OCI-LY3 (cell line): ENCODE results near the gene HHLA2.

Source experiments
- H2AFZ ChIP-seq: fragments of 200-600, 300-600 bp; shearing (Covaris generic); 2 replicates; pipeline ENCODE4 v1.6.0; 2014; ENCODE audit warnings: antibody characterized with exemption, low read depth, low read length
- H3K27ac ChIP-seq: fragments of 200-600, 300-600 bp; sonication (generic); 2 replicates; pipeline ENCODE4 v1.5.1; 2014; ENCODE audit warnings: mild to moderate bottlenecking, low read length, moderate library complexity, mixed read lengths
- H3K27me3 ChIP-seq: fragments of 200-600, 300-600 bp; sonication (generic); 2 replicates; pipeline ENCODE4 v1.6.1; 2014; ENCODE audit warnings: low read depth, low read length, mixed read lengths
- H3K36me3 ChIP-seq: fragments of 200-600, 300-600 bp; sonication (generic); replicated peaks from 2 replicates; pipeline ENCODE3; 2014; ENCODE audit warnings: low read depth, low read length, mixed read lengths
- H3K4me1 ChIP-seq: fragments of 300-600, 200-600 bp; sonication (generic); 2 replicates; pipeline ENCODE4 v1.6.1; 2014; ENCODE audit warnings: low read length, mixed read lengths
- H3K4me2 ChIP-seq: fragments of 200-600, 300-600 bp; sonication (generic); 2 replicates; pipeline ENCODE4 v1.6.1; 2014; ENCODE audit warnings: low read length, mixed read lengths
- H3K4me3 ChIP-seq: fragments of 300-600, 200-600 bp; sonication (generic); 2 replicates; pipeline ENCODE4 v1.5.1; 2014; ENCODE audit warnings: antibody characterized with exemption, mild to moderate bottlenecking, low read length, moderate library complexity
- H3K79me2 ChIP-seq: fragments of 300-600, 200-600 bp; shearing (Covaris generic); 2 replicates; pipeline ENCODE4 v1.6.1; 2014; ENCODE audit warnings: mild to moderate bottlenecking, low read length, mixed read lengths
- H3K9ac ChIP-seq: fragments of 300-600, 200-600 bp; shearing (Covaris generic); 2 replicates; pipeline ENCODE4 v1.6.0; 2014; ENCODE audit warnings: mild to moderate bottlenecking, low read length, moderate library complexity
- H3K9me3 ChIP-seq: fragments of 200-600, 300-600 bp; shearing (Covaris generic); 2 replicates; pipeline ENCODE4 v1.6.1; 2014; ENCODE audit warnings: low read length, mixed read lengths; ENCODE audit not compliant: insufficient read depth
- H4K20me1 ChIP-seq: fragments of 200-600, 300-600 bp; sonication (generic); 2 replicates; pipeline ENCODE4 v1.6.1; 2016; ENCODE audit warnings: low read length, mixed read lengths; ENCODE audit not compliant: insufficient read depth
- CTCF ChIP-seq: fragments of 200-600, 300-600 bp; sonication (generic); IDR thresholded peaks from 2 replicates; pipeline ENCODE4 v1.5.1; 2014; ENCODE audit warnings: antibody characterized with exemption, low read length, low read depth
- EZH2phosphoT487 ChIP-seq: fragments of 200-600 bp; shearing (Covaris generic); IDR thresholded peaks from 2 replicates; pipeline ENCODE4 v1.6.1; 2018; ENCODE audit warnings: antibody characterized with exemption, mixed run types, low read depth

HHLA2 gene

GRCh38 chr3:108296239-108296638, at the start of gene HHLA2:
Gene HHLA2 (plus strand): TSS chr3:108296548. CDS start chr3:108351814, 55,266 bp downstream.
- peak within 1 kb of the TSS; percentile 66 for H3K4me3 ChIP-seq
- H2AFZ ChIP-seq, result 0 out of 2 replicates have a peak within 1 kb of the TSS, but pooled peaks have one; percentile 24
- peaks cover 80% of the 10 kb centered on the region for H3K4me1 ChIP-seq
- H3K9ac ChIP-seq, result peak within 1 kb of the TSS; percentile 71
- H3K79me2 ChIP-seq, result no peaks in the 10 kb centered on the region
- H3K27me3 ChIP-seq, result no peaks in the 10 kb centered on the region
- H4K20me1 ChIP-seq, result no peaks in the 10 kb centered on the region
- peak within 1 kb of the TSS; percentile 97 for H3K4me2 ChIP-seq
- H3K36me3 ChIP-seq, result no peaks in the 10 kb centered on the region
- no peaks in the 10 kb centered on the region for H3K9me3 ChIP-seq
- peak within 1 kb of the TSS; percentile 97 for H3K27ac ChIP-seq
- TF ChIP-seq CTCF, result no peak
- TF ChIP-seq EZH2phosphoT487, result no peak

GRCh38 chr3:108250626-108251025, 45.7 kb upstream of the HHLA2 start:
- Histone ChIP-seq H3K27ac (no peak overlapping the region), H3K4me1 (peaks cover 11% of the 10 kb centered on the region), H2AFZ (no peak overlapping the region), H3K9me3 (no peaks in the 10 kb centered on the region), H3K4me3 (no peak overlapping the region), H3K79me2 (no peaks in the 10 kb centered on the region), H4K20me1 (no peaks in the 10 kb centered on the region), H3K4me2 (no peak overlapping the region), H3K27me3 (no peaks in the 10 kb centered on the region), H3K36me3 (no peaks in the 10 kb centered on the region), H3K9ac (no peak overlapping the region)
- TF ChIP-seq CTCF, result no peak
- no peak for TF ChIP-seq EZH2phosphoT487

- Histone ChIP-seq H2AFZ (no peak overlapping the region), H3K79me2 (no peaks in the 10 kb centered on the region), H3K36me3 (no peaks in the 10 kb centered on the region), H4K20me1 (no peaks in the 10 kb centered on the region), H3K27me3 (no peaks in the 10 kb centered on the region), H3K4me3 (no peak overlapping the region), H3K4me1 (peaks cover 11% of the 10 kb centered on the region), H3K9me3 (no peaks in the 10 kb centered on the region), H3K9ac (no peak overlapping the region), H3K27ac (no peak overlapping the region), H3K4me2 (no peak overlapping the region)
- no peak for TF ChIP-seq CTCF
- no peak for TF ChIP-seq EZH2phosphoT487
Measured at GRCh38 chr3:108251265-108251664, 45.1 kb upstream of the HHLA2 start.

GRCh38 chr3:108251844-108252243, 44.5 kb upstream of the HHLA2 start:
- Histone ChIP-seq H3K4me2 (no peak overlapping the region), H3K79me2 (no peaks in the 10 kb centered on the region), H2AFZ (no peak overlapping the region), H3K36me3 (no peaks in the 10 kb centered on the region), H3K4me1 (peaks cover 7% of the 10 kb centered on the region), H4K20me1 (no peaks in the 10 kb centered on the region), H3K4me3 (no peak overlapping the region), H3K9me3 (no peaks in the 10 kb centered on the region), H3K27me3 (no peaks in the 10 kb centered on the region), H3K9ac (no peak overlapping the region), H3K27ac (no peak overlapping the region)
- no peak for TF ChIP-seq EZH2phosphoT487
- no peak for TF ChIP-seq CTCF
